ENCODE results near the gene TMOD1.

TMOD1 gene

DNA sequence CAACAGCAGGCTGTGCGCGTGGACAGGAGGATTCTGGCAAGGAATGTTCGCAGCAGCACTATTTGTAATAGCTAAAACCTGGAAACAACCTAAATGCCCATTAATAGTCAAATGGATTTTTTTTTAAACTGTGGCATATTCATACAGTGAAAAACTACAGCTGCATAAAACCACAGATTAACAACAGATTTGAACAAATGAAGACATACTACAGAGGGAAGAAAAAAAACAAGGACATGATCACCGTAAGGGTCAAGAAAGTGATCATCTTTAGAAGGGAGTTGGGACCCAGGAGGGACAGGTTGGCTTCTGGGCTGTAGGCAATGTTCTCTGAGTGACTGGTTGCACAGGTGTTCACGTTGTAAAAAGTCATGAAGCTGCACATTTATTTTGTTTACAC, 1.2 kb upstream of the TMOD1 start:
- no peak for DNase-seq

DNA sequence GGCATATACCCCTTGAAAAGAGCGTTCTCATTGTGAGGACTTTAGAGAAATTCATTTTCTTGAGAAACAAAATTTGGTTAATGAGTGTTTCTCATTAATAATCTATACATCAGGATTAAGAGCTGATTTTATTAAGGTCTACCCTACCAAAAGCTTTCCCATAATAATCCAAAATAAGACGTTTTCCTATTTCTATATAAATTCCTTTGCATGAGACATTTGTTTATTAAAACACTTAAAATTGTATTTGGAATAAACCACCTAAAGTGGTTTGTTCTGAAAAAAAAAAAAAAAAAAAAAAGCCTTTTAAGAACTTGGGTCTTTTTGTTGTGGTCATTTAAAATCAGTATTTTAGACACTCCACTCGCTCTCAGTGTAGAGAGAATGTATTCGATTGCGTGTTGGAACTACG, 695 bp upstream of the TMOD1 start:
- no peak for DNase-seq

DNA sequence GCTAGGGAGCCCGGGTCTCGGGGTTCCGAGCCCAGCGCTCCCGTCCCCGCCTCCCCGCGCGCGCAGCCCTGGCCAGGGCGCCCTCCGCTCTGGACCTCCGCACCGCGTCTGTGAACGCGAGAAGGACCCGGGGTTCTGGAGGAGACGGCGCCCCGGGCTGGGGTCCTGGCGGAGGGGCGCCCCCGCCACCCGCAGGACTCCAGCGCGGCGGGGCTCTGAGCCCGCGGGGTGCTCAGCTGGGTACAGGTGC, 431 bp downstream of the TMOD1 start:
- no peak for DNase-seq

DNA sequence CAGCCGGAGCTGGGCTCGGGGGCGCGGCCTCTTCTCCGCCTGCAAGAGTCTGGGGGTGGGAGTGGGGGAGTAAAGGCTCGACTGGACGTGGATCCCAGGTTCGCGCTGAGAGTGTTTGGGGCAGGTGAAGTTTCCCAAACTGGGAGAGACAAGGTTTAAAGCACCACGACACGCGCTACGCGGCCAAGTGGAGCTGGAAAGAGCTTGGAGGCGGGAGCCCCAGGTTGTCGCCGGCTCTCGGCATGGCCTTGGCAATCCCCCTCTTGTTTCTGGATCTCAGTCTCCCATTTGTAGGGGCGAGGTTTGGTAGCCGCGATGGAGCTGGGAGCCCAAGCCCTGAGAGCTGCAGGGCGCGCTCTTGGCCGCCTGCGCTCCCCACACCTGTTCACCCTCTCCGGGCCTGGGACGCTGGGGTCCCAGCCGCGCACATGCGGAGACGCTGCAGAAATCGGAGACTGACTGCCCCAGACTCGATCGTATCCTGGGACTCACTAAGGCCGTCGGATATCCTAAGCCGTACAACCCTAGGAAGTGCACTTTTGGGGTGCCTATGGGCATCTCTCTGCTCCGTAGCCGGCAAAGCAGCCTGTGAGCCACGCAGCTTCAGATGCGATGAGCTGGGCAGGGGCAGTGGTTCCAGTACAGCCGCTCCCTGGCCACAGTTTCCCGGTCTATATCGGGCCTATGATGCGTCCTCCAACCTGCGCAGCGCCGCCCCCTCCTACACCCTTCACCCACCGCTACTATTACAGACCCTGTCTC, 937 bp downstream of the TMOD1 start:
- DNase-seq: no peak

DNA sequence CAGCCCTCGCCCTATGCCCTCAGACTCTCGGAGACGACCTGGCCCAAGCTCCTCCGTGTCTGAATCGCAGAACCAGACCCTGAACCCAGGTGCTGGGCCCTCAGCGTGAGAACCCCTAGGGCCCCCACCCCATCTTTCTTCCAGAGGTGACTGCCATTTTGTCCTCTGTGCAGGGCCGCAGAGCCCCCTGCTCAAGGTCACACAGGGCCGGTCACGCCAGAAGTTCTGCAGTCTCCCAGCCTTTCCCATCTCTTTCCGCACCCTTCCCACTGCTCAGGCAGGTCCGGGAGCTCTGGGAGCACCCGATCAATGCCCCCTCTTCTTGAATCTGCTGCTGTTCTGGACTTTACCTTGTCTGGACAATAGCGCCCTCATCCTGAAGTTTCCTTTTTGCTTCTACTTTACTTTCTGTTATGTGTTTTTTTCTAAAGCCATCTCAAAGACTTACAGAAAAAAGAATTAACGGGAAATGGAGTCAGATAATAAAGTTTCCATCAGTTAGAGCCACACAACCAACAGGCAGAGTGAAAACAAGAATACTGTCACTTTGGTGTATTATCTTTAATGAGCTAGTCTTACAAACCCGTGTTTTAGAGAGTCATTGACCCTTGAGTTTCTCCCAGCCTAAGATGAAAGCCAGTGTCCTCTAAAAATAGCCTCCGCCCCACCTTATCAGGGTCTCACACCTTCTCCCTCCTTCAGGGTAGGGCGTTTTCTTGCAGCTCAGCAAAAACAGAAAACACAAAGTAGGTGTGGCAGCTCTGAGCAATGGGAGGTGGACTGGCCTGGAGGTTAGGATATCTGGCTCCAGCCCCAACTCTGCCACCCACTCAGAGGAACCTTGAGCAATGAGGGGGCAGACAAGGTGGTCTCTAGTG, 1.8 kb downstream of the TMOD1 start:
- no peak for DNase-seq

DNA sequence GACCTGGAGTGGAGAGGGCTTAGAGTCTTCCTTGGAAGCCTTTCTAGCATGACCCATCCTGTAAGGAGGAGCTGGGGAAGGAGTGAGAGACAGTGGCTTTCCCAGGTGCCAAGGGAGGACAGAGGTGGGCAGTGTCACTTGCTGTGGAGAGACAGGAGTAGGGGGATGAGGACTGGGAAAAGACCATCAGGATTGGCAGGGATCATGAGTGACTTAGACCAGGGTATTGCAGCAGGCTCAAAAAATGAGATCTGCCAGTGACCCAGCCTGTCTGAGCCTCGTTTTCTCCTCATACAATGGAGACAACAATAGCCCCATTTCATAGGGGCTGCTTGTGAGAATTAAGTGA, 2.4 kb downstream of the TMOD1 start:
- no peak for DNase-seq

DNA sequence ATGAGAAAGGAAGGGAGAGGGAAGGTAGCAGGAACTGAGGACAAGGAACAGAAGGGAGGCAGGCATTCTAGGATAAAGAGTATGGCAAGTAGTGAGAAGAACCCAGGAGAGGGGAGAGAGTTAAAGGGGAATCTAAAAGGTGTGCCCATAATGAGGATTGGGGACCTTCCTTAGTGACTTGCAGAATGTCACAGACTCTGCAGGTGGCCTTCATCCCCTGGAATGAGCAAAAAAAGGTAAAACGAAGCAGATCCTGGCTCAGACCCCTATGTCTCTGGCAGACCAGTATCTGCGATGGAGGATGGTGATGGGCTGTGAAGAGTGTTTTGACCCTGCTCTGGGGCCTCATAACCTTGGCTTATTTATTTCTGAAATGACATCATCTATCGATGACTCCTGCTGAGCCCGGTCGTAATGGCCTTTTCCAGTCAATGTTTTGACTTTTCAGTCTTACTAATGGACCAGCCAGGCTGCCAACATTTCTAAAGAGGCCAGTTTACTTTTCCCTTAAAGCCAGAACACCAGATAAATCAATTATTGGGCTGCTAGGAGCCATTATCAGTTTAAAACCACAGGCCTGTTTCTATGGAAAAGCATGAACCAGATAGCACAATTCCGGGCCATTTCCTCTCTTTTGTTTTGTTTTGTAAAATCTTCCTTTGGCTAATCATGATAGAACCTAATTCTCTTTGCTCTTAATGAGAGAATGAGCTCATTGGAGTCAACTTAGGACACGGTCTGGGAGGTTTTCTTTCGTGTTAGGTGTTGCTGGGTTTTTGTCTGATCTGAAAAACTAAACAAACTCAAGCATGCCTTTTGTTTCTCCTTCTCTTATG, 3.1 kb downstream of the TMOD1 start:
- DNase-seq: peak; percentile 70

DNA sequence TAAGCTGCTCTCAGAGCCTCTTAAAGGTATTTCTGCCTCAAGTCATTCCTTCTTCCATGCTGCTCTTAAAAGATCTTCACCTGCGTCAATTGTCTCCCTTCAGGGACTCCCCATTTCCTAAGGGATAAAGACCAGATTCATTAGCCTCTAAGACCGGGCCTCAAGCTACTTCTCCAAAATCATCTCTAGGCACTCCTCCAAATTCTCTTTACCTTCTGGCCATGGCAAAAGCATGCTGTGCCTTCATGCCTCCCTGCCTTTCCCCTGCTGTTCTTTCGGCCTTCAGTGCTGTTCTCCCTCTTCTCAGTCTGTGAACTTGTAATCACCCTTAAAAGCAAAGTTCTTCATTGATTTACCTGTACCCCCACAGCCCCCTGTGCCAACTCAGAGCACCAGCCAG, 4.4 kb downstream of the TMOD1 start:
- no peak for DNase-seq

DNA sequence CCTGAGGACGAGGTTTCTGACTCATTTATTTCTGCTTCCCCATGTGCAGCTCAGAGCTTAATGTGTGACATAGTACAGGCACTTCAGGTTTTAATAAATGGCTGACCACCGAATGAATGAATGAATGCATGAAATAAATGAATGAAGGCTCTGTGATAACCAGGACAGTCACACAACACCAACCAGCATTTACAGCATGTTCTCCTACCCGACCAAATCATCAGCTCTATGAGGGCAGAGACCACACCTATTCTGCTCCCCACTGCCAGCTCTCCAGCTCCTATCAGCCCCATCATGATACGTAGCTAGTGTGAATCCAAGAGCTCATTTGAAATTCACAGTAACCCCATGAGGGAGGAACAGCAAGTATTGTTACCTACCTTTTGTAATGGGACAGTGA, 4.8 kb downstream of the TMOD1 start:
- no peak for DNase-seq

DNA sequence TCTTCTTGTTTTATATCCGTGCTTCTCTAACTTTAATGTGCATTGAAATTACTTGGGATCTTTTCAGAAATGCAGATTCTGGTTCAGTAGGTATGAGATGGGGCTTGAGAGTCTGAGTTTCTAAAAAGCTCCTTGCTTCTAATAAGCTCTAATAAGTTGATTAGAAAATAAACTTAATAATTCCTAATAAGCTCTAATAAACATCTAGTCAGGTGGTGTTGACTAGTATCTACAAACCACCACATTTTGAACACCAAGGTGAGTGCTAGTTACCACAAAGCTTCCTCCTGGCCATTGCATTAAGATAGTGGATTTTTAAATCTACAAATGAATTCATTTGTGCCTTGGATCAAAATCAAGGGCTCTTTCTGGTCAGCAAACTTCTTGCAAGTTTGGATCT, 5.3 kb downstream of the TMOD1 start:
- no peak for DNase-seq

DNA sequence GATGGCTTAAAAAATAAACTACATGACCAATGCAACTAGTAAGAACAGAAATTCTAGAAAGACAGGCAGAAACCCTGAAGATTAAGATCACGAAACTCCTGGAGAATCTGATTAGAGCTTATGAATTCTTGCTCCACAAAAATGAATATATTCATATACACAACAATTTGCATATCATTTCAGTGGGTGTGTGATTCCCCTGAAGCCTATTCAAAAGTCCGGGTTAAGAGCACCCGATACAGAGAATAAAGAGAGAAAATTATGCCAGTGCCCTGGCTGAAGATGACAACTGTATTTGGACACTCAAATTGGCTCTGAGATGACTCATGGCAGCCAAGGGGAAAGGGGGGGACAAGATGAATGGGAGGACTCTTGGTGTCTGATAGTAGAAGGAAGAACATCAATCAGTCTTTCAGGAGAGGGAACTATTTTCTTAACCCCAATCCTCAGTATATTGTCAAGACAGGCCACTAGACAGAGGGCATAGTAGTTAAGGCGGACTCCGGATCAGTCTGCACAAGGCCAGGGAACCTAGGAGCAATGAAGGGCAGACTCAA, 6.0 kb downstream of the TMOD1 start:
- DNase-seq: no peak

DNA sequence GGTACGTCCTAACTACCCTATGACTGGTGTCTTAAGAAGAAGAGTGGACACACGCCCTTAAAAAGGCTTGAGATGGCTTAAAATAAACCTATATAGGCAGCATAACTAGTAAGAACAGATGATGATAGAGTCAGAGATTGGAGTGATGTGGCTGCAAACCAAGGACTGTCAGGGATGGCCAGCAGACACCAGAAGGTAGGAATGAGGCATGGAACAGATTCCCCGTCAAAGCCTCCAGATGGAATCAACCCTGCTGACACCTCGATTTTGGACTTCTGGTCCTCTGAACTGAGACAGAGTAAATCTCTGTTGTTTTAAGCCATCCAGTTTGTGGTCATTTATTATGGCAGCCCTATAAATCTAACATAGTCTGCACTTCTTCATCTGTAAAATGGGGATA, 7.4 kb downstream of the TMOD1 start:
- no peak for DNase-seq

DNA sequence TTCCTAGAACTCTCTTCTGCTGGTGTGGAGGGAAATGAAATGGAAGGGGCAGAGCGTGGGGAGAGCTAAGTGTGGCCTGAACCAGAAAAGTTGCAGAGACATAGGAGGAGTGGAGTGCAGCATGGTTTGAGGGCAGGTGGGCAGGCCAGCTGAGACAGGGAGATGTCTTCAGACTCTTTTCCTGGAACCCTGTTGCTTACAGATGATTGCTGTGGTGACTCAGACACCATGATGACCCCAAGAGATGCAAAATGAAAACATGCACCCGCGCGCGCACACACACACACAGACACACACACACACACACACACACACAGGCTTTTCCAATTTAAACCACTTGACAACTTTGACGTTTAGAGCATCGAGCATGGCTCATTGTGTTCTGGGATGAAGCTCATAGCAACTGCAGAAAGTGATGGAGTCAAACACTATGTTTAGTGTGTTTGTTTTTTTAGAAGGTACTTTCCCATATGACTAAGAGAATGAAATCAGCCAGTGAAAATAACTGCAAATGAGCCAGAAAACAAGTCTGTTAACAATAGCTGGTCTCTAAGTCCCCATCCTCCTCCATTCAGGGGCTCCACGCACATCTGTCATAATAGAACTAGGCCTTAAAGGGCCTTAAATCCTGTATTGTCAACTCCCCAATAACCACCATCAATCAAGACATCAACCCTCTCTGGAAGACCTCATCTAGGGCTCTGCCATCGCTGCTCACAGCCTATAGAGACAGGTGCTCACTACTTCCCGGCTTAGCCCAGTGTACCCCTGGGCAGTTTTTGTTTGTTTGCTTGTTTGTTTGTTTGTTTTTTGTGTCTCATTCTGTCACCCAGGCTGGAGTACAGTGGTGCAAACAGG, 9.6 kb downstream of the TMOD1 start:
- DNase-seq: peak; percentile 10

DNA sequence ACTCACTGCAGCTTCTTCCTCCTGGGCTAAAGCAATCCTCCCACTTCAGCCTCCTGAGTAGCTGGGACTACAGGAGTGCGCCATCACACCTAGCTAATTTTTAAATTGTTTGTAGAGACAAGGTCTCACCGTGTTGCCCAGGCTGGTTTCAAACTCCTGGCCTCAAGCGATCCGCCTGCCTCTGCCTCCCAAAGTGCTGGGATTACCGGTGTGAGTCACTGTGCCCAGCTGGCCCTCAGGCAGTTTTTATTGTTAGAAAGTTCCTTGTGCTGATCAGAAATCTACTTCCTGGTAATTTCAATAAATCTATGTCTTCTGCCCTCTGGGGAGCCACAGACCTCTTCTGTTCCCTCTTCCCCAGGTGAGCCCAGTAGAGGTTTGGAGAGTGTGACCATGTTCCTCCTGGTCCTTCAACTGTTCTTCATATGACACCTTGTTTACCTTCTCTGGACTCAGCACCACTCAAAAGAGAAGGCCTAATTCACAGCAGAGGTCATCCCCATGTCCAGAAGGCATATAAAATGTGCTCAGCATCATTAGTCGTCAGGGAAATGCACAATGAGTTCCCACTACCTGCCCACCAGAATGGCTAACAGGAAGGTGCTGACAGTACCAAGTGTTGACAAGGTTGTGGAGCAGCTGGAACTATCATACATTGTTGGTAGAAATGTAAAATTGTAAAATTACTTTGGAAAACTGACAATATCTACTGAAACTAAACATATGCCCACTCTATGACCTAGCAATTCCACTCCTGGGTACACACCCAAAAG, 10.4 kb downstream of the TMOD1 start:
- DNase-seq: no peak

DNA sequence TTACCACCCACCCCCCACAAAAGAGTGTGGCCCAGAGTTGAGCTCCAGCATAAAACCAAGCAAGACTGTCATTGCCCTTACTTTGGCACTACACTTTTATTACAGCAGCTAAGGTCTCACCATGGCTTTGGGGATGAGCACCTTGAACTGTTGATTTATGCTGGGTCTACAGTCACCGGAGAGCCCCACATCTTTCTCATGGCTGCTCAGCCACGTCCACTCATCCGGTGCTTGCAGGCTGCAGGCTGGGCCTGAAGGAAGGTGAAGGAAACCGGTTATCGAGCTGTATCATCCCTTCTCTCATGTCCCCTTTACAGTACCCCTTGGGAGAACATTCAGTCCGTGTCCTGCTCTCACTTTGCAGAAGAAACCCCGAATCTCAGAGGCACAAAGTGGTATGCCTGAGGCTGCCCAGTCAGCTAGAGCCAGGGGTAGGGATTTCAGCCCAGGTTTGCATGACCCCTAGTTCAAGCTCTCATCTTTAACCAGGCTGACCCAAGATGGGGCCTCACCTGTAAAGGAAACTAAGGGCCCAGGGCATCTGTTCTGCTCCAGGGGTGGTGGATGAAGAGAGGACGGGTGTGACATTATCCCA, 11.6 kb downstream of the TMOD1 start:
- DNase-seq: no peak

DNA sequence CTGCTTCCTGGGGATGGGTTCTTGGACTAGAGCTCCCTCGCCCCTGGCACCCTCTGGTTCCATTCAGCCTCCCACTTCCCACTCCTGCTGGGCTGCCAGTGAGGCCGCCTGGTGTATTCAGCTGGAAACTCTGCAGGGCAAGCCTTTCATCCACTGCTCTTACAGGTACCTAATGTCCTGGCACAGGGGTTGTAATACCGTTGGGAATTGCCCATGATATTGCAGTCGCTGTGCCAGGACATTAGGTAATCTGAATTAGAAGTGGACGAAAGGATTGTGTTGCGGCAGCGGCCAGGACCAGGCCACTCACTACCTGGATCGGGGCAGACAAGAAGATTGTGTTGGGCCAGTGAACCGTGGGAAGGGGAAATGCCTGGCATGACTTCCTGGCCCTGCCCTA, 13.1 kb downstream of the TMOD1 start:
- no peak for DNase-seq

DNA sequence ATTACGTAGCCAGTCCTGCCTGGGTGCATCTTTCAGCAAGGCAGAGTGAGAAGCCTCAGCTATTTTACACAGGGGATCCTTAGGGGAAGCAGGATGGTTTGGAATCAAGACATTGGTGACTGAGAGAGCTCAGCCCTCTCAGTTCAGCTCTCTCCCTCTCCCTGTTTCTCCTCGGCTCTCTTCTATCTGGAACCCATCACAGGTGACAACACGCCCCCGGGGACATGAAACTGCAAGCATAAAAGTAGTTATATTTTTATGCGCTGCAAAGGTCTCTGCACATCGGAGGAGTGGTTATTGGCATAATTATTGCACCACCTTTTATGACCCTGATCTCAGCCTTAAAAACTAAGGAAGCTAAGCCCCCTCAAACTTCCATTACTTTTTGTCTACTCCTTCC, 14.2 kb downstream of the TMOD1 start:
- DNase-seq: no peak

DNA sequence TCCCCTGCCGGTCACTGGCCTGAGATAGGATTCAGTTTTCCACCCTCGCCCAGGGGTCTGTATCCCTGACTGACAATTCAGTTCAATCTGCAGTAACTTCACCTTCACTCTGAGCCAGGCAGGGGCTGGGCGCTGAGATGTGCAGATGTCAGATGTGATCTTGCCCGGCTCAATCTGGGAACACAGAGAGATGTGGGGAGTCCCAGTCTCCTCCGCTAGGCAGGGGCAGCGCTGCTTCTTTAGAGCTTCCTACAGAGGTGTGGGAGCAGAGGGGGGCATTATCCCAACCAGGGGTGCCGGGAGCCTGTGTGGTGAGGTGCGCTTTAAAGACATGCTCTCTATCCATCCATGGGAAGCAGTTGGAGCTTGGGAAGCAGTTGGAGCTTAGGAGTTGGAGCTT, 14.6 kb downstream of the TMOD1 start:
- DNase-seq: no peak

DNA sequence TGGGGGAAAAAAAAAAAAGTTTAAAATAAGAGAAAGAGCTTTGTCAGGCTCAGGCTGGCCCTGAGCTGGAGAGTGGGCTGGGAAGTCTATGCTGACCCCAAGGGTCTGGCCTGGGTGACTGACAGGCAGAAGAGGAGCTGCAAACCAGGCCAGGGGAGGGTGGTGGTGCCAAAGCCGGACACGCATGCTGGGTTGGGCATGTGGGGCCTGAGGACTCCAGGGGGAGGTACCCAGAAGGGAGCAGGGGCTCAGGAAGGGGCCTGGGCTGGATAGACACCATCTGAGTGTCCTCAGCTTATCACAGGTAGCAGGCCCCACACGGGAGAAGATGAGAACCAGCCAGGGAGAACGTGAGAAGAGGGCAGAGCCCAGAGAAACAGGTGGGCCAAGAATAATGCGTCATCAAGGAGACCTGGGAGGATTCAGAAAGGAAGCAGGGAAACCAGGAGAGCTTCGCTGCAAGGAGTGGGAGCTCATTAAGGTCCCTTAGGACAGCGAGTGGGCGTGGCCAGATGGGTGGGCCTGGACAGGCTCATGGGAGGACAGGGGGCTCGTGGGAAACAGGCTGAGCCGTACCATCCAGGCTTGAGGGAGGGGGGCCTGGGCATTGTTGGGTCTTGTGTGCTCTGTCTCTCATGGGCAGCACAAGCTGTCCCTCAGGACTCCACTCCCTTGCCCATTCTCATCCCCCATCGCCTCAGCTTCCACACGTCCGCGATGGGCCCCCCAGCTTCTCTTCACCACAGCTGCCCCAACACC, 16.0 kb downstream of the TMOD1 start:
- no peak for DNase-seq

DNA sequence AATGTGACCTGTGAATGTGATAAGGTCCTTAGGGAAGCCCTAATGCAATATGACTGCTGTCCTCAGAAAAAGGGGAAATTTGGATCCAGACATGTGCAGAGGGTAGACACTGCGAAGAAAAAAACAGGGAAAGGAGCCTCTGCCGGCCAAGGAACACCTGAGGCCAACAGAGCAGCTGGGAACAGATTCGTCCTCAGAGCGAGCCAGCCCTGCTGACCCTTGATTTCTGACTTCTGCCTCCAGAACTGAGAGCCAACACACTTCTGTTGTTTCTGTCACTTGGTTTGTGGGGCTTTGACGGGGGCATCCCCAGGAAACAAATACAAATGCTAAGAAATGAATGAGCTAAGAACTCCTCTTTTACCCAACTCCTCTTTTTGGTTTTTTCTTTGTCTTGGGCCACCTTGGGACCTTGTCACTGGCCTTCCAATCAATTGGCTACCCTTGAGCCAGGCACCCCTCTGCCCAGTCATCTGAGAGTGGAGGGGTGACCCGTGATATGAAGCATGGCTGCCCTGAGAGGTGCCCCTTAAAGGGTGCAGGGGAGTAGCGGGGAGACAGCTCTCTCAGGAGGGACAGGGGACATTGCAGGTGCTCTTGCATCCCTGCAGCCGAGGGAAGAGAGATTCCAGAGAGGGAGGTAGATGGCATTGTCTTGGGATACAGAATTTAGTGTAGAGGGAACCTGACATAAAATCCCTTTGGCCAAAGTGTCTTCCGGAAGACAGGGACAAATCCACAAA, 16.9 kb downstream of the TMOD1 start:
- no peak for DNase-seq
